Erythroblast (primary cell): ENCODE data around the gene UBE3D.

Experiments
- GATA1 ChIP-seq: IDR thresholded peaks from 2 replicates; pipeline ENCODE4 v1.6.1; 2011; ENCODE audit warnings: low read depth, mild to moderate bottlenecking, control low read depth, low read length, moderate library complexity
- POLR2A ChIP-seq: IDR thresholded peaks from 2 replicates; pipeline ENCODE4 v1.6.1; 2011; ENCODE audit warnings: mild to moderate bottlenecking, low read length

- TF ChIP-seq POLR2A (no peak), GATA1 (no peak)
These were observed 76.7 kb downstream of the UBE3D start for GRCh38 chr6:82988930-82989351.
